MM.1S (cell line): Measurements from ENCODE around the gene CLEC9A.

Experiments
- DNase-seq: peaks from one replicate; pipeline ENCODE4 v3.0.0-alpha.2; 2015
- H2AFZ ChIP-seq: fragments of 300-600 bp; sonication (generic); 2 replicates; pipeline ENCODE4 v1.6.0; 2016; ENCODE audit warnings: antibody characterized with exemption, low read length
- H3F3A ChIP-seq: fragments of 300-600 bp; sonication (generic); 2 replicates; pipeline ENCODE4 v1.6.1; 2016; ENCODE audit warnings: mild to moderate bottlenecking, antibody characterized with exemption, low read length, moderate library complexity, mixed read lengths; ENCODE audit not compliant: insufficient read depth
- H3K27ac ChIP-seq: fragments of 300-600 bp; sonication (generic); 2 replicates; pipeline ENCODE4 v1.5.1; 2016; ENCODE audit warnings: mild to moderate bottlenecking, low read length
- H3K27me3 ChIP-seq: fragments of 300-600 bp; sonication (generic); replicated peaks from 2 replicates; pipeline ENCODE4 v1.6.0; 2016; ENCODE audit warnings: low read length; ENCODE audit not compliant: insufficient read depth
- H3K36me3 ChIP-seq: fragments of 300-600 bp; sonication (generic); replicated peaks from 2 replicates; pipeline ENCODE4 v1.6.1; 2016; ENCODE audit warnings: mild to moderate bottlenecking, low read length, mixed read lengths; ENCODE audit not compliant: insufficient read depth
- H3K4me1 ChIP-seq: fragments of 300-600 bp; sonication (generic); 2 replicates; pipeline ENCODE4 v1.6.1; 2016; ENCODE audit warnings: low read length, mixed read lengths
- H3K4me2 ChIP-seq: fragments of 300-600 bp; sonication (generic); 2 replicates; pipeline ENCODE4 v1.6.0; 2016; ENCODE audit warnings: low read depth, low read length
- H3K4me3 ChIP-seq: fragments of 300-600 bp; sonication (generic); 2 replicates; pipeline ENCODE4 v1.5.1; 2016; ENCODE audit warnings: low read length, mixed read lengths
- H3K79me2 ChIP-seq: fragments of 300-600 bp; sonication (generic); 2 replicates; pipeline ENCODE4 v1.6.1; 2016; ENCODE audit warnings: mixed run types, low read length, mixed read lengths
- H3K9ac ChIP-seq: fragments of 300-600 bp; sonication (generic); 2 replicates; pipeline ENCODE4 v1.6.1; 2016; ENCODE audit warnings: low read length, mixed read lengths
- H3K9me2 ChIP-seq: fragments of 300-600 bp; sonication (generic); replicated peaks from 2 replicates; pipeline ENCODE4 v1.6.1; 2016; ENCODE audit warnings: mild to moderate bottlenecking, low read length, mixed read lengths; ENCODE audit not compliant: insufficient read depth
- H3K9me3 ChIP-seq: fragments of 300-600 bp; sonication (generic); replicated peaks from 2 replicates; pipeline ENCODE4 v1.6.1; 2016; ENCODE audit warnings: mild to moderate bottlenecking, low read length, mixed read lengths; ENCODE audit not compliant: insufficient read depth
- H4K20me1 ChIP-seq: fragments of 300-600 bp; sonication (generic); 2 replicates; pipeline ENCODE4 v1.6.1; 2016; ENCODE audit warnings: mild to moderate bottlenecking, low read length, moderate library complexity, mixed read lengths; ENCODE audit not compliant: insufficient read depth
- CTCF ChIP-seq: fragments of 300-600 bp; sonication (generic); IDR thresholded peaks from 2 replicates; pipeline ENCODE4 v1.5.1; 2016; ENCODE audit warnings: antibody characterized with exemption, low read length, mixed read lengths
- EZH2 ChIP-seq: fragments of 300-600 bp; sonication (generic); optimal IDR thresholded peaks from 2 replicates; pipeline ENCODE3; 2017; ENCODE audit warnings: low read depth, mild to moderate bottlenecking, antibody characterized with exemption, low read length, mixed read lengths
- EZH2phosphoT487 ChIP-seq: fragments of 300-600 bp; sonication (generic); IDR thresholded peaks from 2 replicates; pipeline ENCODE4 v1.6.1; 2018; ENCODE audit warnings: antibody characterized with exemption, low read length

The CLEC9A gene

DNA sequence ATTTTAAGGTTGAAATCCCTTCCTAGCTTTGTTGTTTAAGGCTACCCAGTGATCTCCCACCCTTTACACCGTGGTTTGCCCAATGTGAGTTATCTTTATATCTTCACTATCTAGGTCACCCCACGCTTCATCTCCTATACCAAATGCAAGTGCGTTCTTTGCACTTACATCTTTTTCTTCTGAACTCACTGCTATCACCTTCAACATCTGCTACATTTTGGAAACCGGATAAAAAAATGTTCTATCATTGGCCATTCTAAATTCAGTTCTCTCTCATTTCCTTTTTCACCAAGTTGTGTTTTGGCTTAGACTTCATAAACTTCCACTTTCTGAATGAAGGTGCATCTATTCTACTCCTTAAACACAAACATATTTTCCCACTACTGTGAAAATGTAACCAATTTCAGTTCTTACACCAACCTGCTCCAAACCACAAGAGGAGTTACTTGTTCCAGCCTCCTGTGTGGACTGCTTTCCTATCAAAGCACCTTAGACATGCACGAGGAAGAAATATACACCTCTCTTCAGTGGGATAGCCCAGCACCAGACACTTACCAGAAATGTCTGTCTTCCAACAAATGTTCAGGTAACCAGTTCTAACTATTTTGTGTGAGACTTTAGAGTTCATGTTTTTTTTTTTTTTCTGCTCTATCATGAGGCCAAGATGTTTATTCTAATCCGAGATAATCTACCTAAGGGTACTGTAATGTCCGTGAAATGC lies 21.9 kb downstream of the CLEC9A start:
- Histone ChIP-seq H3K4me2 (peak overlapping the region; percentile 72), H3K27me3 (no peaks in the 10 kb centered on the region), H3K4me1 (peaks cover 22% of the 10 kb centered on the region), H3F3A (peaks cover 16% of the 10 kb centered on the region), H3K9ac (peak overlapping the region; percentile 18; the same call in 1 of the 2 replicates), H3K79me2 (no peaks in the 10 kb centered on the region), H3K4me3 (peak overlapping the region; percentile 47), H3K9me3 (no peaks in the 10 kb centered on the region), H4K20me1 (no peaks in the 10 kb centered on the region), H3K9me2 (no peaks in the 10 kb centered on the region), H3K36me3 (no peaks in the 10 kb centered on the region), H2AFZ (peak overlapping the region; percentile 18), H3K27ac (peak overlapping the region; percentile 68)
- peak; percentile 40 for DNase-seq
- TF ChIP-seq EZH2phosphoT487 (no peak), CTCF (no peak), EZH2 (no peak)

- TF ChIP-seq EZH2 (no peak), EZH2phosphoT487 (no peak), CTCF (no peak)
- Histone ChIP-seq H3K9me3 (no peaks in the 10 kb centered on the region), H3K9me2 (no peaks in the 10 kb centered on the region), H3K27me3 (no peaks in the 10 kb centered on the region), H3F3A (0 out of 2 replicates have a peak, but pooled peaks cover 3% of the 10 kb centered on the region), H3K79me2 (no peaks in the 10 kb centered on the region), H3K4me2 (no peak overlapping the region), H3K27ac (no peak overlapping the region), H3K4me1 (peaks cover 9% of the 10 kb centered on the region), H4K20me1 (no peaks in the 10 kb centered on the region), H3K36me3 (no peaks in the 10 kb centered on the region), H3K9ac (no peak overlapping the region), H2AFZ (no peak overlapping the region), H3K4me3 (no peak overlapping the region)
- DNase-seq, result no peak
Measured at GRCh38 chr12:10058387-10058786, 27.9 kb downstream of the CLEC9A start.

DNA sequence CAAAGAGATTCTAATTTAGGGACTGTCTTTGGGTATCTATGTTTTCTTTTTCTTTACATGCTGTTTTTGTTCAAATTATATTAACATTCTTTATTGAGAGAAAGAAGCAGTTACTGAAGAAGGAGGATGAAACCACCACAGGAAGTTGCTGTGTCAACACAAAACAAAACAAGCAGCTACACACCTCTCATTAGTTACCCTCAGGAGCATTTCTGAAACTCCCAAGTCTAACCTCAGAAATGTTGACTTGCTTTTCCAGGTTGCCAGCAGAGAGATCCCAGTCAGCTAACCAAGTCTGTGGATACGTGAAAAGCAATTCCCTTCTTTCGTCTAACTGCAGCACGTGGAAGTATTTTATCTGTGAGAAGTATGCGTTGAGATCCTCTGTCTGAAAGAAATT lies 34.8 kb downstream of the CLEC9A start:
- H3K4me2 ChIP-seq, result peak overlapping the region; percentile 60
- peak overlapping the region; percentile 53; the same call in 1 of the 2 replicates for H3K27ac ChIP-seq
- H3K9me3 ChIP-seq, result no peaks in the 10 kb centered on the region
- H3K9ac ChIP-seq, result no peak overlapping the region
- peak; percentile 67 for DNase-seq
- H3K36me3 ChIP-seq, result no peaks in the 10 kb centered on the region
- no peaks in the 10 kb centered on the region for H3K9me2 ChIP-seq
- TF ChIP-seq CTCF (no peak), EZH2phosphoT487 (no peak), EZH2 (no peak)
- no peaks in the 10 kb centered on the region for H4K20me1 ChIP-seq
- H3K27me3 ChIP-seq, result no peaks in the 10 kb centered on the region
- H3K79me2 ChIP-seq, result no peaks in the 10 kb centered on the region
- peaks cover 49% of the 10 kb centered on the region for H3K4me1 ChIP-seq
- peaks cover 13% of the 10 kb centered on the region for H3F3A ChIP-seq
- peak overlapping the region; percentile 43; the same call in 1 of the 2 replicates for H2AFZ ChIP-seq
- peak overlapping the region; percentile 18; the same call in 1 of the 2 replicates for H3K4me3 ChIP-seq
